Neural progenitor cell (in vitro differentiated cells): ENCODE results near the gene DISP3. TPM values are rescaled to one million over a fixed set of nuclear protein-coding genes. Genes with fewer than 3 reads are reported as not detected.

Source experiments
- DNase-seq: peaks from one replicate; pipeline ENCODE4 v3.0.0-alpha.2; 2016; ENCODE audit warnings: low spot score
- H2AFZ ChIP-seq: fragments of 200-600 bp; sonication (generic); replicated peaks from 2 replicates; pipeline ENCODE4 v1.6.1; 2016; ENCODE audit warnings: antibody characterized with exemption
- H3F3A ChIP-seq: fragments of 200-600 bp; sonication (generic); 2 replicates; pipeline ENCODE4 v1.6.1; 2016; ENCODE audit warnings: antibody characterized with exemption, low read depth
- H3K27ac ChIP-seq: fragments of 200-600 bp; sonication (generic); 2 replicates; pipeline ENCODE4 v1.5.1; 2016; ENCODE audit warnings: mild to moderate bottlenecking
- H3K27me3 ChIP-seq: fragments of 200-600 bp; sonication (generic); 2 replicates; pipeline ENCODE4 v1.6.1; 2016; ENCODE audit warnings: mild to moderate bottlenecking, moderate library complexity
- H3K36me3 ChIP-seq: fragments of 200-600 bp; sonication (generic); 2 replicates; pipeline ENCODE4 v1.5.1; 2016
- H3K4me1 ChIP-seq: fragments of 200-600 bp; sonication (generic); 2 replicates; pipeline ENCODE4 v1.6.1; 2016; ENCODE audit warnings: mixed run types
- H3K4me2 ChIP-seq: fragments of 200-600 bp; sonication (generic); 2 replicates; pipeline ENCODE4 v1.6.1; 2016
- H3K4me3 ChIP-seq: fragments of 200-600 bp; sonication (generic); 2 replicates; pipeline ENCODE4 v1.5.1; 2016
- H3K79me2 ChIP-seq: fragments of 200-600 bp; sonication (generic); 2 replicates; pipeline ENCODE4 v1.6.1; 2016; ENCODE audit warnings: low read depth
- H3K9ac ChIP-seq: fragments of 200-600 bp; sonication (generic); 2 replicates; pipeline ENCODE4 v1.6.1; 2016
- H3K9me3 ChIP-seq: fragments of 200-600 bp; sonication (generic); 2 replicates; pipeline ENCODE4 v1.5.1; 2016; ENCODE audit warnings: low read depth
- H4K20me1 ChIP-seq: fragments of 200-600 bp; sonication (generic); 2 replicates; pipeline ENCODE4 v1.6.1; 2016; ENCODE audit warnings: low read depth
- H3K27ac Mint-ChIP-seq: 3 replicates; pipeline ENCODE4 v1.8.0; 2021; ENCODE audit warnings: mixed read lengths
- H3K27me3 Mint-ChIP-seq: 2 replicates; pipeline ENCODE4 v1.8.0; 2022; ENCODE audit warnings: low read depth, mild to moderate bottlenecking, inconsistent platforms, moderate library complexity, mixed read lengths; ENCODE audit not compliant: insufficient read depth
- H3K36me3 Mint-ChIP-seq: 3 replicates; pipeline ENCODE4 v1.8.0; 2021; ENCODE audit warnings: mixed read lengths
- H3K4me1 Mint-ChIP-seq: 3 replicates; pipeline ENCODE4 v1.8.0; 2021; ENCODE audit warnings: mixed read lengths
- H3K4me3 Mint-ChIP-seq: 3 replicates; pipeline ENCODE4 v1.8.0; 2021; ENCODE audit warnings: mild to moderate bottlenecking, moderate library complexity, mixed read lengths
- H3K9me3 Mint-ChIP-seq: 3 replicates; pipeline ENCODE4 v1.8.0; 2020; ENCODE audit warnings: mixed read lengths
- CTCF ChIP-seq: fragments of 200-600 bp; sonication (generic); IDR thresholded peaks from 2 replicates; pipeline ENCODE4 v1.5.1; 2017; ENCODE audit warnings: antibody characterized with exemption, mild to moderate bottlenecking
- EZH2 ChIP-seq: fragments of 200-600 bp; sonication (generic); IDR thresholded peaks from 2 replicates; pipeline ENCODE4 v1.6.1; 2017; ENCODE audit warnings: antibody characterized with exemption, mild to moderate bottlenecking, moderate library complexity
- EZH2phosphoT487 ChIP-seq: fragments of 200-600 bp; sonication (generic); IDR thresholded peaks from 2 replicates; pipeline ENCODE4 v1.6.1; 2017; ENCODE audit warnings: antibody characterized with exemption
- total RNA-seq: library from RNA; depleted of rRNA; stranded (reverse); fragments of >200 nt; gene quantifications from 2 replicates; pipeline ENCODE4 v1.2.3, GENCODE V29; 2015; ENCODE audit warnings: low replicate concordance

Gene DISP3
- total RNA-seq, 1 donor from 2014 or later, result 2.0 TPM

DNA sequence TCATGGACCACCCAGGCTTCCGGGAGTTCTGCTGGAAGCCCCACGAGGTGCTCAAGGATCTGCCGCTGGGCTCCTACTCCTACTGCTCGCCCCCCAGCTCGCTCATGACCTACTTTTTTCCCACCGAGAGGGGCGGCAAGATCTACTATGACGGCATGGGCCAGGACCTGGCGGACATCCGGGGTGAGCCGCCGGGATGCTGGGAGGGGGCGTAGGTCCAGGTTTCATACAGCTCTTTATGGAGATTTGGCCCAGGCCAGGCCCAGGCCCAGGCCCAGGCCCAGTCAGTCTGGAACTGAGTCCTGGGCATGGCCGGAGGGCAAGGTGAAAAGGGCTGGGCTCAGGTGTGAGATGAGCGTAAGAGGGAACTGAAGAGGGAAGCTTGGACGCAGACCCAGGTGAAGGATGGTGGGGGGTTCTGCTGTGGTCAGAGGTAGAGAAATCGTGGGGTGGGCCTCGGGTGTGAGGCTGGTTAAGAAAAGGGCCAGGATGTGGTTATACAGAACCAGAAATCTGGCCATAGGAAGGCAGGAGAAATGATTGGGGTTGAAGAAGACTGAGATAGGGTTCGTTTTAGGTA, 23.0 kb downstream of the DISP3 start:
- no peak overlapping the region for H3K27ac Mint-ChIP-seq
- peaks cover 59% of the 10 kb centered on the region for H3K36me3 Mint-ChIP-seq

DNA sequence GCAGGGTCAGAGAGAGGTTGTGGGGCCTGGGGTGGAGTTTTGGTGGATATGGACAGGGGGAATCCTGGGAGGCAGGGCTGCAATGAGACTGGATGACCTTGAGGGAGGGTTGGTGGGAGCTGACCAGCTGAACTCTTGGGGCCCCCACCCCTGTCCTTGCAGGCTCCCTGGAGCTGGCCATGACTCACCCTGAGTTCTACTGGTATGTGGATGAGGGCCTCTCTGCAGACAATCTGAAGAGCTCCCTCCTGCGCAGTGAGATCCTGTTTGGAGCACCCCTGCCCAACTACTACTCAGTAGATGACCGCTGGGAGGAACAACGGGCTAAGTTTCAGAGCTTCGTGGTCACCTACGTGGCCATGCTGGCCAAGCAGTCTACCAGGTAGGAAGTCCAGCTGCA, 23.6 kb downstream of the DISP3 start:
- Mint-ChIP-seq H3K9me3 (peaks cover 45% of the 10 kb centered on the region), H3K4me1 (peaks cover 30% of the 10 kb centered on the region), H3K27ac (no peak overlapping the region), H3K4me3 (no peak overlapping the region), H3K36me3 (peaks cover 62% of the 10 kb centered on the region), H3K27me3 (peaks cover 9% of the 10 kb centered on the region)
- Histone ChIP-seq H3K4me2 (no peak overlapping the region), H3K9ac (no peak overlapping the region), H3K27ac (no peak overlapping the region), H3K79me2 (no peaks in the 10 kb centered on the region), H3K36me3 (no peaks in the 10 kb centered on the region), H3K4me1 (peaks cover 30% of the 10 kb centered on the region), H3K4me3 (no peak overlapping the region), H2AFZ (no peak overlapping the region), H3K27me3 (peaks cover 15% of the 10 kb centered on the region), H4K20me1 (peaks cover 23% of the 10 kb centered on the region), H3K9me3 (peaks cover 12% of the 10 kb centered on the region), H3F3A (peaks cover 34% of the 10 kb centered on the region)
- no peak for TF ChIP-seq EZH2phosphoT487
- no peak for TF ChIP-seq EZH2
- TF ChIP-seq CTCF, result no peak
- DNase-seq, result no peak

More for the DNA sequence above, 23.0 kb downstream of the DISP3 start:
- no peak overlapping the region for H3K4me3 Mint-ChIP-seq
- peaks cover 9% of the 10 kb centered on the region for H3K27me3 Mint-ChIP-seq
- Histone ChIP-seq H3K4me2 (no peak overlapping the region), H3K9me3 (peaks cover 12% of the 10 kb centered on the region), H3K27me3 (peaks cover 15% of the 10 kb centered on the region), H3F3A (peaks cover 34% of the 10 kb centered on the region), H3K9ac (no peak overlapping the region), H3K27ac (no peak overlapping the region), H3K4me3 (no peak overlapping the region), H3K4me1 (peaks cover 30% of the 10 kb centered on the region), H3K79me2 (no peaks in the 10 kb centered on the region), H4K20me1 (peaks cover 23% of the 10 kb centered on the region), H3K36me3 (no peaks in the 10 kb centered on the region), H2AFZ (no peak overlapping the region)
- DNase-seq, result no peak
- peaks cover 41% of the 10 kb centered on the region for H3K9me3 Mint-ChIP-seq
- TF ChIP-seq EZH2 (no peak), CTCF (no peak)
- peaks cover 35% of the 10 kb centered on the region for H3K4me1 Mint-ChIP-seq

GRCh38 chr1:11504599-11504998, 25.6 kb downstream of the DISP3 start:
- no peak overlapping the region for H3K27ac ChIP-seq
- H3K9ac ChIP-seq, result no peak overlapping the region
- H3K4me1 ChIP-seq, result peaks cover 11% of the 10 kb centered on the region
- Mint-ChIP-seq H3K9me3 (peaks cover 54% of the 10 kb centered on the region), H3K4me1 (peaks cover 11% of the 10 kb centered on the region), H3K27ac (no peak overlapping the region), H3K4me3 (no peak overlapping the region), H3K36me3 (peaks cover 71% of the 10 kb centered on the region), H3K27me3 (peaks cover 9% of the 10 kb centered on the region)
- H3K36me3 ChIP-seq, result peaks cover 5% of the 10 kb centered on the region
- peaks cover 7% of the 10 kb centered on the region for H3K27me3 ChIP-seq
- DNase-seq, result no peak
- H3K4me3 ChIP-seq, result no peak overlapping the region
- H2AFZ ChIP-seq, result no peak overlapping the region
- peaks cover 6% of the 10 kb centered on the region for H4K20me1 ChIP-seq
- H3F3A ChIP-seq, result peaks cover 15% of the 10 kb centered on the region
- H3K79me2 ChIP-seq, result no peaks in the 10 kb centered on the region
- TF ChIP-seq EZH2phosphoT487 (no peak), CTCF (no peak), EZH2 (no peak)
- H3K9me3 ChIP-seq, result peaks cover 12% of the 10 kb centered on the region
- no peak overlapping the region for H3K4me2 ChIP-seq
